CD4-positive, CD25-positive, alpha-beta regulatory T cell (primary cell): ENCODE measurements around the gene FTSJ1. TPM values are rescaled to one million over a fixed set of nuclear protein-coding genes. Genes with fewer than 3 reads are reported as not detected.

Source experiments
- ATAC-seq, 2 donors: fragments of 150-1000 bp; cut with Tn5 transposase; one replicate each; pipeline ENCODE4 v1.10.0; 2021; ENCODE audit warnings: low read depth in 2 of 2, moderate number of reproducible peaks in 2 of 2, moderate library complexity in 1 of 2
- DNase-seq, 3 donors: peaks; one replicate each; pipeline versions ENCODE4 v3.0.0 to v3.0.0-alpha.2; 2012 to 2022; ENCODE audit warnings: mixed read lengths in 1 of 3
- H3K27ac ChIP-seq: one replicate; pipeline ENCODE4 v1.7.0; 2013; ENCODE audit warnings: mild to moderate bottlenecking, low read length; ENCODE audit not compliant: insufficient read depth, poor library complexity, severe bottlenecking
- H3K27me3 ChIP-seq: one replicate; pipeline ENCODE4 v1.7.0; 2013; ENCODE audit warnings: low read length; ENCODE audit not compliant: control insufficient read depth, insufficient read depth
- H3K36me3 ChIP-seq: one replicate; pipeline ENCODE4 v1.7.0; 2013; ENCODE audit warnings: mild to moderate bottlenecking, low read length, moderate library complexity; ENCODE audit not compliant: control insufficient read depth, insufficient read depth
- H3K4me1 ChIP-seq: 2 replicates; pipeline ENCODE4 v1.7.0; 2013; ENCODE audit warnings: mild to moderate bottlenecking, low read length; ENCODE audit not compliant: insufficient read depth, control insufficient read depth, poor library complexity, severe bottlenecking
- H3K4me3 ChIP-seq: one replicate; pipeline ENCODE4 v1.7.0; 2013; ENCODE audit warnings: low read depth, mild to moderate bottlenecking, low read length, moderate library complexity
- H3K9me3 ChIP-seq, 2 experiments: 1 replicate in 1 of 2; 2 replicates in 1 of 2; pipeline ENCODE4 v1.7.0; 2013; ENCODE audit warnings: low read length in 2 of 2, mild to moderate bottlenecking in 1 of 2, moderate library complexity in 1 of 2; ENCODE audit not compliant: control insufficient read depth in 2 of 2
- H3K27ac Mint-ChIP-seq, 3 donors: one replicate each; pipeline ENCODE4 v1.8.0; 2020 to 2022; ENCODE audit warnings: mild to moderate bottlenecking in 3 of 3, mixed read lengths in 3 of 3, moderate library complexity in 2 of 3
- H3K27me3 Mint-ChIP-seq: one replicate; pipeline ENCODE4 v1.8.0; 2022; ENCODE audit warnings: mild to moderate bottlenecking, mixed read lengths
- H3K36me3 Mint-ChIP-seq: one replicate; pipeline ENCODE4 v1.8.0; 2020; ENCODE audit warnings: mixed read lengths
- H3K4me1 Mint-ChIP-seq, 4 donors: one replicate each; pipeline ENCODE4 v1.8.0; 2020 to 2022; ENCODE audit warnings: mixed read lengths in 4 of 4, mild to moderate bottlenecking in 1 of 4
- H3K4me3 Mint-ChIP-seq, 4 donors: one replicate each; pipeline ENCODE4 v1.8.0; 2020 to 2022; ENCODE audit warnings: mild to moderate bottlenecking in 4 of 4, mixed read lengths in 4 of 4, moderate library complexity in 3 of 4
- H3K9me3 Mint-ChIP-seq, 7 donors: one replicate each; pipeline ENCODE4 v1.8.0; 2020 to 2022; ENCODE audit warnings: mixed read lengths in 7 of 7, mild to moderate bottlenecking in 3 of 7, moderate library complexity in 2 of 7
- polyA plus RNA-seq, 4 donors: library from polyadenylated mRNA; unstranded; fragments of 300-500 nt; fragmentation: Illumina TruSeq; gene quantifications; one replicate each; pipeline ENCODE4 v1.2.3, GENCODE V29; 2021
- total RNA-seq: library from RNA; stranded (reverse); gene quantifications from one replicate; pipeline ENCODE4 v1.2.3, GENCODE V29; 2022

Gene FTSJ1
- total and polyA plus RNA-seq, 5 donors from 2014 or later = 57.9 to 73.1 (median 64.5) TPM

DNA sequence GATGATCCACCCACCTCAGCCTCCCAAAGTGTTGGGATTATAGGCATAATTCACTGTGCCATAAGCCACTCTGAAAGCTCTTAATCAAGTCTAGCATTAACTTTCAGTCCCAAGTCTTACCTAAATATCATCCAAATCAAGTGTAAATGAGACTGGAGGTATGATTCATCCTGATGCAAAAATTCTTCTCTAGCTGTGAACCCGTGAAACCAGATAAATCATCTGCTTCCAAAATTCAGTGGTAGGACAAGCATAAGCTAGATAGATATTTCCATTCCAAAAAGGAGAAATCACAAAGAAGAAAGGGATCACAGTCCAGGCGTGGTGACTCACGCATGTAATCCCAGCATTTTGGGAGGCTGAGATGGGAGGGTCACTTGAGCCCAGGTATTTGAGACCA lies 54.7 kb downstream of the FTSJ1 start:
- H3K9me3 Mint-ChIP-seq = peaks cover 0 to 2% (median 0%) of the 10 kb centered on the region in 7 donors
- no peak overlapping the region for H3K4me3 Mint-ChIP-seq
- Histone ChIP-seq H3K27ac (no peak overlapping the region), H3K36me3 (peaks cover 22% of the 10 kb centered on the region), H3K4me3 (no peak overlapping the region), H3K9me3 (no peaks in the 10 kb centered on the region), H3K27me3 (no peaks in the 10 kb centered on the region), H3K4me1 (no peaks in the 10 kb centered on the region)
- H3K36me3 Mint-ChIP-seq = peaks cover 11% of the 10 kb centered on the region
- H3K27me3 Mint-ChIP-seq = no peaks in the 10 kb centered on the region
- H3K27ac Mint-ChIP-seq = no peak overlapping the region
- H3K4me1 Mint-ChIP-seq = peaks cover 5 to 11% (median 8%) of the 10 kb centered on the region in 4 donors
- no peak for ATAC-seq
- no peak for DNase-seq

DNA sequence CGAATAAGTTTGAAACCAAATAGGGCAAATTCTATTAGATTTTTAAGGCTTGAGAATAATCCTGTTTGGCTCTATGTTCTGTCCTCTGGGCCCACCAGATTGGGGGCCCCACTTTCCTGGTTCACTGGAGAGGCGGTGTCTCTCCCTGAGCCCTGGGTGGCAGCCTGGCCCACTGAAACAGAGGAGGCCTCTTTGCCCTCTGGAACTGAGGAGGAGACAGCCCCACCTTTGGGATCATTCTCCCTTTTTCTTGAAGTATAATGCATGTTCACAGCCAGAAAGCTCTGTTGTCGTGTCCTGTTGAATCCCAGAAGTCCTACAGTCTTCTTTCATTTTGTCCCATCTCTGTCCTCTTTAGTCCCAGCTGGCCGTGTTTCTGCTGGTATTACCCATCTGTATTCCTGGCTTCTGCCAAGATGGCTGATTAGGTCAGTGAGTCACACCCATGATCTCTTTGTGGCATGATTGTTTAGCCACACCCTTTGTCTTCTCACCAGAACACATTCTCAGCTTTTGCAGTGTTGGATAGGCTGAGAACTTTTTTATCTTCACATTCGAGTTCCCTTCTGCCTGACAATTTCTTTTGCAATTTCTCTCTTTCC lies 55.5 kb downstream of the FTSJ1 start:
- no peak overlapping the region for H3K4me3 ChIP-seq
- no peak overlapping the region for H3K27ac ChIP-seq
- Mint-ChIP-seq H3K36me3 (peaks cover 10% of the 10 kb centered on the region), H3K27me3 (no peaks in the 10 kb centered on the region), H3K4me3 (no peak overlapping the region), H3K9me3 (peaks cover 0 to 2% (median 0%) of the 10 kb centered on the region in 7 donors), H3K27ac (peak overlapping the region in 1 of 3 donors; percentile 95), H3K4me1 (peaks cover 4 to 9% (median 7%) of the 10 kb centered on the region in 4 donors)
- H3K4me1 ChIP-seq = no peaks in the 10 kb centered on the region
- peaks cover 21% of the 10 kb centered on the region for H3K36me3 ChIP-seq
- no peaks in the 10 kb centered on the region for H3K9me3 ChIP-seq
- peak in 1 of 3 donors; percentile 43 for DNase-seq
- H3K27me3 ChIP-seq = no peaks in the 10 kb centered on the region
- no peak for ATAC-seq

DNA sequence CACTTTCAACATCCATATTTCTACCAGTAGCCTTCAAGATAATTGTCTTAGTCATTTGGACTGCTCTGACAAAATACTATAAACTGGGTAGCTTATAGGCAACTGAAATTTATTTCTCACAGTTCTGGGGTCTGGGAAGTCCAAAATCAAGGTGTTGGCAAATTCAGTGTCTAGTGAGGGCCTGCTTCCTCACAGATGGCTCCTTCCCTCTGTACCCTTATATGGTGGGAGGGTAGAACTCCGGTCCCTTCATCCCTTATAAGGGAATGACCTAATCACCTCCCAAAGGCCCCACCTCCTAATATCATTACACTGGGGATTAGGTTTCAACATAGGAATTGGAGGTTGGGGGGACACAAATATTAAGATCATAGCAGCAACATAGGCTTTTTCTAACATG lies 56.2 kb downstream of the FTSJ1 start:
- no peaks in the 10 kb centered on the region for H3K27me3 Mint-ChIP-seq
- peaks cover 0 to 2% (median 0%) of the 10 kb centered on the region in 7 donors for H3K9me3 Mint-ChIP-seq
- Histone ChIP-seq H3K9me3 (no peaks in the 10 kb centered on the region), H3K27ac (no peak overlapping the region), H3K4me1 (no peaks in the 10 kb centered on the region), H3K36me3 (peaks cover 14% of the 10 kb centered on the region), H3K4me3 (no peak overlapping the region), H3K27me3 (no peaks in the 10 kb centered on the region)
- peaks cover 6% of the 10 kb centered on the region for H3K36me3 Mint-ChIP-seq
- ATAC-seq = no peak
- no peak for DNase-seq
- H3K27ac Mint-ChIP-seq = peak overlapping the region in 1 of 3 donors; percentile 95
- no peak overlapping the region for H3K4me3 Mint-ChIP-seq
- peaks cover 0 to 6% (median 4%) of the 10 kb centered on the region in 4 donors for H3K4me1 Mint-ChIP-seq

DNA sequence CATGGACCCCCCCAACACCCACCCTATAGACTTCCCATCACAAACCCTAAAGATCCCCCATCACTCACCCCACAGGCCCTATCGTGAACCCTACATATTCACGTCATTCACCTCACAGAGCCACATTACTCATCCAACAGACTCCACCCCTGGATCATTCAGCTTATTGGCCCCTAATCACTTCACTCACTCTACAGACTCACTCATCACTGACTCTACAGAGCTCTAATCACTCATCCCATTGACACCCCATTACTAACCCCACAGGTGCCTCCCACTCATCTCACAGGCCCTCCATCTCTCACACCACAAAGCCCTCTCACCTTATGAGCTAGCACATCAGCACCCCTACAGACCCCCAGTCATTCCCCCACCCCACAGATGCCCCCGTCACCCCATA lies 57.2 kb downstream of the FTSJ1 start:
- no peaks in the 10 kb centered on the region for H3K27me3 Mint-ChIP-seq

More for the DNA sequence above, 57.2 kb downstream of the FTSJ1 start:
- ATAC-seq = no peak
- Mint-ChIP-seq H3K36me3 (peaks cover 6% of the 10 kb centered on the region), H3K27ac (peak overlapping the region in 1 of 3 donors; percentile 27), H3K9me3 (peaks cover 0 to 2% (median 0%) of the 10 kb centered on the region in 7 donors), H3K4me3 (no peak overlapping the region), H3K4me1 (peaks cover 0 to 6% (median 4%) of the 10 kb centered on the region in 4 donors)
- Histone ChIP-seq H3K36me3 (peaks cover 6% of the 10 kb centered on the region), H3K27me3 (no peaks in the 10 kb centered on the region), H3K4me3 (no peak overlapping the region), H3K4me1 (no peaks in the 10 kb centered on the region), H3K9me3 (no peaks in the 10 kb centered on the region), H3K27ac (no peak overlapping the region)
- no peak for DNase-seq

Other genes with a start within 250 kb of the FTSJ1 start
- not detected for gene SSX1, start 220.8 kb upstream of the FTSJ1 start, total RNA-seq
- not detected for gene SSX1, start 220.8 kb upstream of the FTSJ1 start, polyA plus RNA-seq
- not detected for gene SSX3, start 119.5 kb upstream of the FTSJ1 start, total RNA-seq
- gene SSX3, start 119.5 kb upstream of the FTSJ1 start, polyA plus RNA-seq = not detected
- gene SSX4, start 92.7 kb upstream of the FTSJ1 start, total RNA-seq = not detected
- gene SSX4, start 92.7 kb upstream of the FTSJ1 start, polyA plus RNA-seq = not detected
- not detected for gene SSX4B, start 64.2 kb upstream of the FTSJ1 start, total RNA-seq
- not detected for gene SSX4B, start 64.2 kb upstream of the FTSJ1 start, polyA plus RNA-seq
- 23.3 TPM for gene SLC38A5, start 5.9 kb upstream of the FTSJ1 start, total RNA-seq
- 10 to 100 TPM; 12.9 to 23.7 (median 19.3) TPM for gene SLC38A5, start 5.9 kb upstream of the FTSJ1 start, polyA plus RNA-seq
- gene PORCN, start 32.8 kb downstream of the FTSJ1 start, total RNA-seq = 18.5 TPM
- 10 to 100 TPM in 1 of 4 donors, 1 to 10 TPM in 3; 8.1 to 11.9 (median 9.4) TPM for gene PORCN, start 32.8 kb downstream of the FTSJ1 start, polyA plus RNA-seq
- 56.8 TPM for gene EBP, start 45.6 kb downstream of the FTSJ1 start, total RNA-seq
- 100 to 1,000 TPM in 3 of 4 donors, 10 to 100 TPM in 1; 88.4 to 126 (median 109) TPM for gene EBP, start 45.6 kb downstream of the FTSJ1 start, polyA plus RNA-seq
- gene TBC1D25, start 63.5 kb downstream of the FTSJ1 start, total RNA-seq = 32.5 TPM
- gene TBC1D25, start 63.5 kb downstream of the FTSJ1 start, polyA plus RNA-seq = 10 to 100 TPM; 14.9 to 18.3 (median 16.9) TPM
- 309 TPM for gene RBM3, start 98.3 kb downstream of the FTSJ1 start, total RNA-seq
- 100 to 1,000 TPM; 192 to 258 (median 219) TPM for gene RBM3, start 98.3 kb downstream of the FTSJ1 start, polyA plus RNA-seq
- 45.8 TPM for gene WDR13, start 121.3 kb downstream of the FTSJ1 start, total RNA-seq
- gene WDR13, start 121.3 kb downstream of the FTSJ1 start, polyA plus RNA-seq = 10 to 100 TPM; 33.4 to 53.7 (median 46.0) TPM
- 101 TPM for gene WAS, start 207.6 kb downstream of the FTSJ1 start, total RNA-seq
- 10 to 100 TPM; 12.4 to 21.8 (median 20.3) TPM for gene WAS, start 207.6 kb downstream of the FTSJ1 start, polyA plus RNA-seq
- gene SUV39H1, start 220.5 kb downstream of the FTSJ1 start, total RNA-seq = 8.0 TPM
- 10 to 100 TPM; 10.8 to 15.7 (median 13.3) TPM for gene SUV39H1, start 220.5 kb downstream of the FTSJ1 start, polyA plus RNA-seq